Esophagus muscularis mucosa (tissue), 4 donors: ENCODE measurements around the gene POU4F2. TPM values are rescaled to one million over a fixed set of nuclear protein-coding genes. Genes with fewer than 3 reads are reported as not detected.

Experiments used
- DNase-seq: peaks from one replicate; pipeline ENCODE4 v3.0.0-alpha.2; 2017; ENCODE audit errors: extremely low spot score
- H3K27ac ChIP-seq, 4 donors: fragments of 200-600 bp; sonication (generic); replicated peaks in 1 of 4; 1 replicate in 3 of 4; 2 replicates in 1 of 4; pipeline ENCODE4 v1.5.1; 2016 to 2019; ENCODE audit warnings: mild to moderate bottlenecking in 1 of 4
- H3K27me3 ChIP-seq, 4 donors: fragments of 200-600 bp; sonication (generic); one replicate each; pipeline versions ENCODE4 v1.5.1 to v1.6.0; 2016 to 2019
- H3K36me3 ChIP-seq, 4 donors: fragments of 200-600 bp; sonication (generic); one replicate each; pipeline ENCODE4 v1.5.1; 2016 to 2019
- H3K4me1 ChIP-seq, 4 donors: fragments of 200-600 bp; sonication (generic); one replicate each; pipeline ENCODE4 v1.5.1; 2016 to 2019
- H3K4me3 ChIP-seq, 4 donors: fragments of 200-600 bp; sonication (generic); 1 replicate in 2 of 4; 2 replicates in 2 of 4; pipeline ENCODE4 v1.5.1; 2016 to 2019; ENCODE audit warnings: mild to moderate bottlenecking in 4 of 4, moderate library complexity in 1 of 4
- H3K9me3 ChIP-seq, 4 donors: fragments of 200-600 bp; sonication (generic); 1 replicate in 3 of 4; 2 replicates in 1 of 4; pipeline ENCODE4 v1.5.1; 2016 to 2019
- EP300 ChIP-seq: sonication (generic); formaldehyde crosslinking; IDR thresholded peaks from one replicate; pipeline ENCODE4 v1.6.1; 2017; ENCODE audit warnings: antibody characterized with exemption
- POLR2A ChIP-seq: fragments of 450-650 bp; IDR thresholded peaks from one replicate; pipeline ENCODE4 v1.6.1; 2017; ENCODE audit warnings: antibody characterized with exemption, moderate library complexity, mild to moderate bottlenecking, low read depth
- POLR2AphosphoS5 ChIP-seq, 2 donors: sonication (generic); formaldehyde crosslinking; IDR thresholded peaks; one replicate each; pipeline ENCODE4 v1.6.1; 2017; ENCODE audit warnings: antibody characterized with exemption in 2 of 2
- WGBS: methylation state at CpG from one replicate; pipeline ENCODE4 v1.1.5; 2018; 5-methylcytosine and 5-hydroxymethylcytosine counted together
- intact Hi-C: fragments of 100-400 bp; cut with DNase I; formaldehyde crosslinking; loops from one replicate; pipeline ENCODE4 v1.15.1; 2023
- total RNA-seq, 4 donors: library from RNA; depleted of rRNA; stranded (reverse); fragments of >200 nt; gene quantifications; one replicate each; pipeline versions ENCODE4 v1.1.0 to v1.2.1, GENCODE V29; 2016
- TF ChIP-seq, protein P1 (sequence below), 3 experiments: fragments of 200-600 bp in 2 of 3; fragments of 450-650 bp in 1 of 3; sonication (generic) in 2 of 3; IDR thresholded peaks; one replicate each; pipeline ENCODE4 v1.5.1; 2017 to 2019; ENCODE audit warnings: antibody characterized with exemption in 3 of 3, mild to moderate bottlenecking in 2 of 3, moderate library complexity in 1 of 3

POU4F2 gene
- total RNA-seq, 4 donors from 2014 or later: not detected

DNA sequence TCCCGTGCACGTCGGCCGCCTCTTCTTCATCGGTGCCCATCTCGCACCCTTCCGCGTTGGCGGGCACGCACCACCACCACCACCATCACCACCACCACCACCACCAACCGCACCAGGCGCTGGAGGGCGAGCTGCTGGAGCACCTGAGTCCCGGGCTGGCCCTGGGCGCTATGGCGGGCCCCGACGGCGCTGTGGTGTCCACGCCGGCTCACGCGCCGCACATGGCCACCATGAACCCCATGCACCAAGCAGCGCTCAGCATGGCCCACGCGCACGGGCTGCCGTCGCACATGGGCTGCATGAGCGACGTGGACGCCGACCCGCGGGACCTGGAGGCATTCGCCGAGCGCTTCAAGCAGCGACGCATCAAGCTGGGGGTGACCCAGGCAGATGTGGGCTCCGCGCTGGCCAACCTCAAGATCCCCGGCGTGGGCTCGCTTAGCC is 1.4 kb downstream of the POU4F2 start:
- 12% methylated on average over 15 of the region's 46 CpGs for WGBS
- TF ChIP-seq POLR2AphosphoS5 (IDR thresholded peaks at IDR 0.05): no peak
- TF ChIP-seq EP300: no peak
- no peak for TF ChIP-seq POLR2A
- TF ChIP-seq, protein P1, sequence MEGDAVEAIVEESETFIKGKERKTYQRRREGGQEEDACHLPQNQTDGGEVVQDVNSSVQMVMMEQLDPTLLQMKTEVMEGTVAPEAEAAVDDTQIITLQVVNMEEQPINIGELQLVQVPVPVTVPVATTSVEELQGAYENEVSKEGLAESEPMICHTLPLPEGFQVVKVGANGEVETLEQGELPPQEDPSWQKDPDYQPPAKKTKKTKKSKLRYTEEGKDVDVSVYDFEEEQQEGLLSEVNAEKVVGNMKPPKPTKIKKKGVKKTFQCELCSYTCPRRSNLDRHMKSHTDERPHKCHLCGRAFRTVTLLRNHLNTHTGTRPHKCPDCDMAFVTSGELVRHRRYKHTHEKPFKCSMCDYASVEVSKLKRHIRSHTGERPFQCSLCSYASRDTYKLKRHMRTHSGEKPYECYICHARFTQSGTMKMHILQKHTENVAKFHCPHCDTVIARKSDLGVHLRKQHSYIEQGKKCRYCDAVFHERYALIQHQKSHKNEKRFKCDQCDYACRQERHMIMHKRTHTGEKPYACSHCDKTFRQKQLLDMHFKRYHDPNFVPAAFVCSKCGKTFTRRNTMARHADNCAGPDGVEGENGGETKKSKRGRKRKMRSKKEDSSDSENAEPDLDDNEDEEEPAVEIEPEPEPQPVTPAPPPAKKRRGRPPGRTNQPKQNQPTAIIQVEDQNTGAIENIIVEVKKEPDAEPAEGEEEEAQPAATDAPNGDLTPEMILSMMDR (IDR thresholded peaks at IDR 0.05): no peak
- H3K27ac ChIP-seq: no peak overlapping the region
- H3K27me3 ChIP-seq: peaks cover 0 to 82% (median 46%) of the 10 kb centered on the region in 4 donors
- intact Hi-C loops: no loop called here
- H3K4me3 ChIP-seq: no peak overlapping the region
- no peak for DNase-seq
- H3K4me1 ChIP-seq: peaks cover 19 to 39% (median 37%) of the 10 kb centered on the region in 4 donors
- peaks cover 0 to 9% (median 0%) of the 10 kb centered on the region in 4 donors for H3K9me3 ChIP-seq
- no peaks in the 10 kb centered on the region for H3K36me3 ChIP-seq

DNA sequence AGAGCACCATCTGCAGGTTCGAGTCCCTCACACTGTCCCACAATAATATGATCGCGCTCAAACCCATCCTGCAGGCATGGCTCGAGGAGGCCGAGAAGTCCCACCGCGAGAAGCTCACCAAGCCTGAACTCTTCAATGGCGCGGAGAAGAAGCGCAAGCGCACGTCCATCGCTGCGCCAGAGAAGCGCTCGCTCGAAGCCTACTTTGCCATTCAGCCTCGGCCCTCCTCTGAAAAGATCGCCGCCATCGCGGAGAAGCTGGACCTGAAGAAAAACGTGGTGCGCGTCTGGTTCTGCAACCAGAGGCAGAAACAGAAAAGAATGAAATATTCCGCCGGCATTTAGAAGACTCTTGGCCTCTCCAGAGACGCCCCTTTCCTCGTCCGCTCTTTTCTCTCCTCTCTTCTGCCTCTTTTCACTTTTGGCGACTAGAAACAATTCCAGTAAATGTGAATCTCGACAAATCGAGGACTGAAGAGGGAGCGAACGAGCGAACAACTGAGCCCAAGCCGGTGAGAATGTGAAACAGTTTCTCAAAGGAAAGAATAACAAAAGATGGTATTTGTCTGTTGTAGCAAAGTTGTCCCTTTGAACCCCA is 1.9 kb downstream of the POU4F2 start:
- H3K4me1 ChIP-seq: peaks cover 19 to 39% (median 37%) of the 10 kb centered on the region in 4 donors
- no peak overlapping the region for H3K27ac ChIP-seq
- WGBS: 1% methylated on average over 12 of the region's 37 CpGs
- H3K36me3 ChIP-seq: no peaks in the 10 kb centered on the region
- H3K9me3 ChIP-seq: peaks cover 0 to 9% (median 0%) of the 10 kb centered on the region in 4 donors
- intact Hi-C loops: no loop called here
- TF ChIP-seq POLR2AphosphoS5 (IDR thresholded peaks at IDR 0.05) (no peak), POLR2A (no peak), EP300 (no peak)
- TF ChIP-seq, protein P1 (IDR thresholded peaks at IDR 0.05): no peak
- H3K27me3 ChIP-seq: peaks cover 0 to 77% (median 44%) of the 10 kb centered on the region in 4 donors
- H3K4me3 ChIP-seq: no peak overlapping the region
- no peak for DNase-seq

DNA sequence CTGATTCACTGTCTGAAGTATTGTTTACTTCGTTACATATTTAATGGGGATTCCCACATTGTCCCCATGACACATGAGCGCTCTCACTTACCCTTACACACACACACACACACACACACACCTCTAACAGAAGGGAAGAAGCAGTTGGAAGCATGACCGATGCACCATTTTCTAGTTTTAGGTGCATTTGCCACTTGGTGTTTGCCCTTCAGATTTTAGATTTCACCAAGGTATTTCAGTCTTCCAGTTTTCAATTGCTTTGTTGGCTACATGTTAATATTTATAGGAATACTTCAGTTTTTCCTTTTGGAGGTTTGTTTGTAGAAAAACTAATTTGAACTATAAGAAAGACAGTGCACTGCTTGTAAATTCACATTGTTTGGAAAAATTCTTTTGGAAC is 3.1 kb downstream of the POU4F2 start:
- peaks cover 0 to 77% (median 41%) of the 10 kb centered on the region in 4 donors for H3K27me3 ChIP-seq

DNA sequence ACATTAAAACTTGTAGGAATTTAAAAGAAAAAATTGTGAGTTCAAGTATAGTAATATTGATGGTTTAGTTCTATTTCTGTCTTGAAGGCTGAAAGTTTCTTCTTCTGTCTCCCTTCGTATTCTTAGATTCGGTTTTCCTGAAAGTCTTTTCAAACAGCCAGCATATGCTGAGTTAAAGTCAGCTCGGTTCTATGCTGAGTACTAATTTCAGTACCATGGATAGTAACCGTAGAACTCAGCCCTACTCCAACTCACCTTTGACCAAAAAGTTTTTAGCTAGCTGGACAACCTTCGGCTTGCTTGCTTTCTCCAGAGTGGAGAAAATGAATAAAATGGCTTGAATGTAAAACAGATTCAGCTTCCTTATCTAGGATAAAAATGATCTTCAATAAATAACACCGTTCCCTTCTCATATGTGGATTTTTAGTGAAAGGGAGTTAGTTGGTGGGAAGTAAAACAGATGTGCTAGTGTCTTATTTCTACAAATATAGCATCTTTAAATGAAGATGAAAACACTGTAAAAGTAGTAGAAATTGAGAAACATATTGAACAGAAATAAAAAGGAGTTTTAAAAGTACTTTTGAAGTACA is 5.2 kb downstream of the POU4F2 start:
- Histone ChIP-seq H3K9me3 (peaks cover 0 to 9% (median 0%) of the 10 kb centered on the region in 4 donors), H3K4me1 (peaks cover 6 to 29% (median 23%) of the 10 kb centered on the region in 4 donors), H3K27me3 (peaks cover 0 to 77% (median 40%) of the 10 kb centered on the region in 4 donors), H3K36me3 (no peaks in the 10 kb centered on the region), H3K27ac (no peak overlapping the region), H3K4me3 (no peak overlapping the region)
- no peak for DNase-seq
- intact Hi-C loops: no loop called here
- WGBS: 2% methylated on average over 6 of the region's 6 CpGs
- TF ChIP-seq, protein P1 (IDR thresholded peaks at IDR 0.05): no peak
- no peak for TF ChIP-seq EP300
- no peak for TF ChIP-seq POLR2AphosphoS5 (IDR thresholded peaks at IDR 0.05)
- no peak for TF ChIP-seq POLR2A

More for the DNA sequence above, 3.1 kb downstream of the POU4F2 start:
- TF ChIP-seq EP300 (no peak), POLR2AphosphoS5 (IDR thresholded peaks at IDR 0.05) (no peak), POLR2A (no peak)
- TF ChIP-seq, protein P1 (IDR thresholded peaks at IDR 0.05): no peak
- Histone ChIP-seq H3K36me3 (no peaks in the 10 kb centered on the region), H3K4me1 (peaks cover 19 to 39% (median 35%) of the 10 kb centered on the region in 4 donors), H3K27ac (no peak overlapping the region), H3K9me3 (peaks cover 0 to 9% (median 0%) of the 10 kb centered on the region in 4 donors), H3K4me3 (no peak overlapping the region)
- WGBS: 17% methylated on average over 3 of the region's 3 CpGs
- DNase-seq: no peak
- intact Hi-C loops: no loop called here
